HTR-8/SVneo (cell line): ENCODE measurements around the gene ZBTB32.
A peak's percentile ranks its signal among the peaks of the same experiment; 100 is the strongest.

Experiments
- DNase-seq: peaks from one replicate; pipeline ENCODE4 v3.0.0; 2011; ENCODE audit warnings: low spot score, mixed read lengths; ENCODE audit not compliant: insufficient read length
- FAIRE-seq: peaks from 2 replicates; lab custom pipeline; 2011; peaks lifted over from hg19 to GRCh38; lab: Jason Lieb, UNC

Gene ZBTB32

GRCh38 chr19:35693835-35694599 is 10.3 kb upstream of the ZBTB32 start:
- FAIRE-seq (peak; percentile 93), DNase-seq (peak; percentile 88)

- no peak for FAIRE-seq
These were observed 8.4 kb upstream of the ZBTB32 start for GRCh38 chr19:35695895-35696422.

GRCh38 chr19:35696835-35697234 is 7.5 kb upstream of the ZBTB32 start:
- DNase-seq = no peak
- FAIRE-seq = no peak

More at GRCh38 chr19:35695895-35696422, 8.4 kb upstream of the ZBTB32 start:
- no peak for DNase-seq

DNA sequence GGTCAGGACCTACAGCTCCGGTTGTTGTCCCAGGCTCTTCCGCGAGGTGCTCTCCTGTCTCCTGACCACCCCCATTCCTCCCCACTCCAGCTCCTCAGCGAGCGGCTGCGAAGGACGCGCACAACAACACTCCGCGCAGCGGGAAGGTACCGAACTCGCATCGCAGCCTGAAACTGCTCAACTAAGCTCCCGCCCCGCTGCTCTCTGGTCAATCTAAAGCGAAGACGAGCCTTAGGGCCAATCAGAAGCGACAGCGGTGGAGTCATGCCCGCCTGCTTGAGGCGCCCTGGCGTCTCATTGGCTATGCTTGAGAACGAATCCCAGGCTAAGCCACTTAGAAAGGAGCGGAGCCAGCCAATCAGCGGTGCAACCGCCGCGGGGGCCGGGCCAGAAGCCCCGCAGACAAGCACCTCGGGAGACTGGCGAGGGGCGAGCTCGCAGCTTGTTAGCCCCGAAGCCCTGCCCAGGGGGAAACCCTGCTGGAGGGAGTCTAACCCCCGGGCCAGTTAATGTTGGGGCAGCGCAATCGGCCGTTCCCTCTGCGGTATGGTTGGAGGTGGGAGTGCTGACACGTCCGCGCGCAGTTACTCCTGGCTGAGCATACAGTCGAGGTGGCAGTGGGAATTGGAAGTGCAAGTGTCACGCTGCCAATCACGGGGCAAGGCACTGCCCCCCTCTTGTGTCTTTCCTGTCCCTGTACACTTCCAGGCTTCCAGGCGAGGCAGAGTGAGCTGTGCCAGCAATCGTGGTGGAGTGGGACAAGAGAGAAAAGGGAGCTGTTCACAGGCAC is 1.9 kb upstream of the ZBTB32 start:
- DNase-seq (peak; percentile 98), FAIRE-seq (peak; percentile 96)

- FAIRE-seq (no peak), DNase-seq (no peak)
These were observed 1.0 kb upstream of the ZBTB32 start for GRCh38 chr19:35703343-35703742.

DNA sequence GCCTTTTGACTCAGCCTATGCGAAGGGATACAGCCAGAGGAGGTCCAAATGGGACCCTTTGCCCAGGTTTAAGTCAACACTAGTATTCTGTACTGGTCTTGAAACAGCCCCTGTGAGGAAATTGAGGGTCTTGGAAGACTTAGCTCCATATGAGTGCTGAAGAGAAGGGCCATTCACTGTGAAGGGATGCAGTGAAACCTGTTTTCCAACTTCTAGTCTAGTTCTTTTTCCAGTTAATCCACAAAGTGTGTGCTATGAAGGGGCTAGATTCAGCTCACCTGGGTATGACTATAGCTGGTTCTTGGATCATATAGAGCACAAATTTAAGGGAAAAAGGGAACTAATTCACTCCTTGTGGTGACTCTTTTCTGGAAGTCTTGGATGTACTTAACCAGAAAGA is 4.0 kb downstream of the ZBTB32 start:
- FAIRE-seq (no peak), DNase-seq (no peak)

GRCh38 chr19:35710784-35711723 is 6.7 kb downstream of the ZBTB32 start:
- no peak for DNase-seq
- no peak for FAIRE-seq

GRCh38 chr19:35712567-35713505 is 8.5 kb downstream of the ZBTB32 start:
- no peak for FAIRE-seq

DNA sequence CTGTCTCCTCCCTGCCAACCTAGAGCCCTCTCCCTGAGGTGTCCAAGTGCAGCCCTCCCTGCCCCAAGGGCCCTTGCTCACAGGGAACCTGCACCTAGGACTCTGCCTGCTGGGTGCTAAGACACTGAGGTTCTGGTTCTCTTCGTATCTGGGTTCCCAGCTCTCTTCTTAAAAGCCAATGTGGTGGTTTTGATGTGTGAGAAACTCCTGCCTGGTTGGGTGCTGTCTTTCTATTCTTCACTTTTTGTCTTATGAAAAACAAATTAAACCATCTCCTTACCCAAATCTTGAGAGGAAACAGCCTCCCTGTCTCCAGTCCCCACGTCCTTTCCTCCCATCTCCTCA is 9.1 kb downstream of the ZBTB32 start:
- DNase-seq = no peak
- FAIRE-seq = no peak

More at GRCh38 chr19:35712567-35713505, 8.5 kb downstream of the ZBTB32 start:
- DNase-seq = no peak

DNA sequence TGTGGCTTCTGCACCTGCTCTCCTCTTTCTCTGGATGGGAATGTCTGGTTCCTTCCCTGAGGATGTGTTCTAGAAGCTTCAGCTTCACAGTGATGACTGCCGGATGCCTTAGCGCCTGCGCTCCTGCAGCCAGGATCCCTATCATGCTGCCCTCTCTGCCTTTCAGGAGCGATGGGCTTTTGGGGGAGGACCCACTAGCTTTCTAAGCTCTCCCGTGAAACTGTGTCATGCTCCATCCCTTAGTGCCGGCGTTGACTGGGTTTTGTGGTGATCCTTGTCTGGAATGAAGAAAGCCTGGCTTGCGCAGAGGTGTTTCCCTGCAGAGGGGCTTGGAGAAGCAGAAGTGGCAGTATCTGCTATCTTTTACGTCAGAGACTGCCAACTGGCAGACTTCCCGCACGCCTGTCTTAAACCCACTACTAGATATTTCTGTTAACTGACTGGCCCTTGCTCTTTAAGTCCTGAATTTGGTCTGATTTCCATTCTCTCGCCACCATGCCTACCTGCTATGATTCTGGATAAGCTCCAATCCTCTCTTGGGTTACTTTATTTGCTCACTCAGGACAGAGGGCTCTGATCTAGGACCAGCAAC is 9.6 kb downstream of the ZBTB32 start:
- no peak for FAIRE-seq

DNA sequence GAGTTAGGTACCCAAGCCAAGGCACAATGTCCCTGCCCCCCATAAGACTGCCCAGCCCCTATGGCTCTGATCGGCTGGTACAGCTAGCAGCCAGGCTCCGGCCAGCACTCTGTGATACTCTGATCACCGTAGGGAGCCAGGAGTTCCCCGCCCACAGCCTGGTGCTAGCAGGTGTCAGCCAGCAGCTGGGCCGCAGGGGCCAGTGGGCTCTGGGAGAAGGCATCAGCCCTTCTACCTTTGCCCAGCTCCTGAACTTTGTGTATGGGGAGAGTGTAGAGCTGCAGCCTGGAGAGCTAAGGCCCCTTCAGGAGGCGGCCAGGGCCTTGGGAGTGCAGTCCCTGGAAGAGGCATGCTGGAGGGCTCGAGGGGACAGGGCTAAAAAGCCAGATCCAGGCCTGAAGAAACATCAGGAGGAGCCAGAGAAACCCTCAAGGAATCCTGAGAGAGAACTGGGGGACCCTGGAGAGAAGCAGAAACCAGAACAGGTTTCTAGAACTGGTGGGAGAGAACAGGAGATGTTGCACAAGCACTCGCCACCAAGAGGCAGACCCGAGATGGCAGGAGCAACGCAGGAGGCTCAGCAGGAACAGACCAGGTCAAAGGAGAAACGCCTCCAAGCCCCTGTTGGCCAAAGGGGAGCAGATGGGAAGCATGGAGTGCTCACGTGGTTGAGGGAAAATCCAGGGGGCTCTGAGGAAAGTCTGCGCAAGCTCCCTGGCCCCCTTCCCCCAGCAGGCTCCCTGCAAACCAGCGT is 10.4 kb downstream of the ZBTB32 start:
- no peak for DNase-seq
- FAIRE-seq = no peak

More for the DNA sequence above, 9.6 kb downstream of the ZBTB32 start:
- no peak for DNase-seq

- DNase-seq (no peak), FAIRE-seq (no peak)
These were observed 11.0 kb downstream of the ZBTB32 start for GRCh38 chr19:35715355-35715809.

GRCh38 chr19:35715981-35716800 is 11.8 kb downstream of the ZBTB32 start:
- FAIRE-seq = peak; percentile 65
- peak; percentile 57 for DNase-seq

- DNase-seq = peak; percentile 88
These were observed 12.7 kb downstream of the ZBTB32 start for GRCh38 chr19:35716801-35717664.

GRCh38 chr19:35717665-35718344 is 13.4 kb downstream of the ZBTB32 start, which contains the start of gene KMT2B:
TSS of gene KMT2B (plus strand) at chr19:35718003. CDS start at chr19:35718019, 16 bp downstream.
- FAIRE-seq (no peak), DNase-seq (peak; percentile 95)

More at GRCh38 chr19:35716801-35717664, 12.7 kb downstream of the ZBTB32 start:
- FAIRE-seq = peak; percentile 46
